Epithelial cell of proximal tubule (primary cell): ENCODE measurements around the gene NGEF. TPM values are rescaled to one million over a fixed set of nuclear protein-coding genes. Genes with fewer than 3 reads are reported as not detected.
"Not testable (repeated sequence)": the region's sequence is repeated elsewhere in the genome, so short reads cannot be mapped to it uniquely, and the experiment has no call there.

Source experiments
- DNase-seq: peaks from one replicate; pipeline ENCODE4 v3.0.0-alpha.2; 2011; ENCODE audit warnings: low read depth
- H3K4me3 ChIP-seq: 2 replicates; pipeline ENCODE4 v1.5.1; 2011; ENCODE audit warnings: low read depth, mild to moderate bottlenecking, low read length
- total RNA-seq: library from RNA; depleted of rRNA; stranded (reverse); fragments of >200 nt; gene quantifications from 2 replicates; pipeline ENCODE4 v1.2.3, GENCODE V29; 2015
- TF ChIP-seq, protein P1 (sequence below): conservative IDR thresholded peaks from 2 replicates; pipeline ENCODE4 v1.5.1; 2012; ENCODE audit warnings: low read depth, mild to moderate bottlenecking, low read length

The NGEF gene
- total RNA-seq, 1 donor from 2014 or later, result 8.6 TPM

DNA sequence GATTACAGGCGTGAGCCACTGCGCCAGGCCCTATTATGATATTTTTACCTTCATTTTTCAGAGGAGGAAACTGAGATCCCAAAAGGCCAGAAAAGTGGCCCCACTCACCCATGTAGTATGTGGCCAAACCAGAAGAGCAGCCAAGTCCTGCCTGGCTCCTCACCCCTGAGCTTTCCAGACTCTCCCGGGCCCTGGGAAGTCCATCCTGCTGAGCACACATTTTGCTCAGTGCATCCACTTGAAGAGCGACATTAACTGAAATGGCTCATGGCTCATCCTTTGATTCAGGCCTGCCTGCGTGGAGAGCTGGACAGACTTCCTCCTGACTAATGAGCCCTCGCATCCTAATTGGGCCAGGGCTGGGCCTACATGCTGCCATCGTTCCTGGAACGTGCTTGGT lies 9.5 kb upstream of the NGEF start:
- no peak overlapping the region for H3K4me3 ChIP-seq
- TF ChIP-seq, protein P1, sequence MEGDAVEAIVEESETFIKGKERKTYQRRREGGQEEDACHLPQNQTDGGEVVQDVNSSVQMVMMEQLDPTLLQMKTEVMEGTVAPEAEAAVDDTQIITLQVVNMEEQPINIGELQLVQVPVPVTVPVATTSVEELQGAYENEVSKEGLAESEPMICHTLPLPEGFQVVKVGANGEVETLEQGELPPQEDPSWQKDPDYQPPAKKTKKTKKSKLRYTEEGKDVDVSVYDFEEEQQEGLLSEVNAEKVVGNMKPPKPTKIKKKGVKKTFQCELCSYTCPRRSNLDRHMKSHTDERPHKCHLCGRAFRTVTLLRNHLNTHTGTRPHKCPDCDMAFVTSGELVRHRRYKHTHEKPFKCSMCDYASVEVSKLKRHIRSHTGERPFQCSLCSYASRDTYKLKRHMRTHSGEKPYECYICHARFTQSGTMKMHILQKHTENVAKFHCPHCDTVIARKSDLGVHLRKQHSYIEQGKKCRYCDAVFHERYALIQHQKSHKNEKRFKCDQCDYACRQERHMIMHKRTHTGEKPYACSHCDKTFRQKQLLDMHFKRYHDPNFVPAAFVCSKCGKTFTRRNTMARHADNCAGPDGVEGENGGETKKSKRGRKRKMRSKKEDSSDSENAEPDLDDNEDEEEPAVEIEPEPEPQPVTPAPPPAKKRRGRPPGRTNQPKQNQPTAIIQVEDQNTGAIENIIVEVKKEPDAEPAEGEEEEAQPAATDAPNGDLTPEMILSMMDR, result no peak
- no peak for DNase-seq

DNA sequence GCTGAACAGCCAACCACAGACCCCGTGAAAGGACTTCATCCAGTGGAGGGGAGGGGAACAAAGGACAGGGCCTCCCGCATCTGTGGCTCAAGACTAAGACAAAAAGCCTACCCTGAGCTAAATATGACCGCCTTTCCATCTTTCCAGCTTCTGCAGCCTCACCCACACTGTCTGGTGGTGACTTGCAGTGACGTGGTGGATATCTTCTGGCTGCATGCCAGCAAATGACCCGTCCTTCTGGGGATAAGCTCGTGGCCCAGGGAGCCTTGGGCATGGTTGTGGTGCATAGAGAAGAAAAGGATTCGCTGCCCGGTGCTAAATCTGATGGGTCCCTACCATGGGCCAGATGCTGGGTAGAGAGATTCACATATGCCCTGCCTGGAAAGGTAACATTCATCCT lies 8.7 kb upstream of the NGEF start:
- no peak for DNase-seq
- no peak overlapping the region for H3K4me3 ChIP-seq
- TF ChIP-seq, protein P1, result no peak

DNA sequence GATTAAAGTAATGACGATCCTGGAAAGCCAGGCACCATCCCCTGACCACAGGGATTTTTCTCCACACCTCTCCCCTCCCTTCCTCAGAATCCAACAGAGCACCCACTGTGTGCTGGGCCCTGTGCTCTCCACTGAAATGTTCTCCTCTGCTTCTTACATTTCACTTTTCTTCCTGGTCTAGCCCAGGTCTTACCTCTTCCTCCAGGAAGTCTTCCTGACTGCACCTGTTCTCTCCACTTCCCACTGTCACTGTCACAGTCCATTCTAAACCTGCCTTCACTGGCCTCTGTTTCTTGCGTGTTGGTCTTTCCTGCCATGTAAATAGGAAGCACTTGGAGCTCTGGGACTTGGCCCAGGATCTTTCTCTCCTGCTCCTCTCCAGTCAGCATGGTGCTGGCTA lies 7.4 kb upstream of the NGEF start:
- TF ChIP-seq, protein P1, result no peak

DNA sequence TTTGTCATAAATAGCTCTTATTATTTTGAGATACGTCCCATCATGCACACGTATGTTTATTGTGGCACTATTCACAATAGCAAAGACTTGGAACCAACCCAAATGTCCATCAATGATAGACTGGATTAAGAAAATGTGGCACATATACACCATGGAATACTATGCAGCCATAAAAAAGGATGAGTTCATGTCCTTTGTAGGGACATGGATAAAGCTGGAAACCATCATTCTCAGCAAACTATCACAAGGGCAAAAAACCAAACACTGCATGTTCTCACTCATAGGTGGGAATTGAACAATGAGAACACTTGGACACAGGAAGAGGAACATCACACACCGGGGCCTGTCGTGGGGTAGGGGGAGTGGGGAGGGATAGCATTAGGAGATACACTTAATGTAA lies 6.6 kb upstream of the NGEF start:
- not testable (repeated sequence) for DNase-seq, H3K4me3 ChIP-seq

More for the DNA sequence above, 7.4 kb upstream of the NGEF start:
- DNase-seq, result no peak
- H3K4me3 ChIP-seq, result no peak overlapping the region

DNA sequence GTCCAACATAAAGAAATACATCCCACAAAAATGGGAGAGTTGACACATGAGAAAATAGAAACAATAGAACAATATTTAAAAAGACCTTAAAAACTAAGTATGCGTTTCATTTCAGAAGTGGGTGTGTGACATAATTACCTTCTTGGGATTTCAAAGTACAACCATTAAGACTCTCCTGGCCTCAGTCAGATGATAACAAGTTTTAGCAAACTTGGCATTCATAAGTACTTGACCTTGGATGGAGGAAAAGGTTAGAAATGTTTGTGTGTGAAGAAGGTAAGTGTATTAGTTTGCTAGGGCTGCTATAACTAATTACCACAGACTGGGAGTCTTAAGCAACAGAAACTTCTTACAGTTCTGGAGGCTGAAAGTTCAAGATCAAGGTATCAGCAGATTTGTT lies 4.9 kb upstream of the NGEF start:
- no peak for DNase-seq
- no peak overlapping the region for H3K4me3 ChIP-seq
- TF ChIP-seq, protein P1, result no peak

DNA sequence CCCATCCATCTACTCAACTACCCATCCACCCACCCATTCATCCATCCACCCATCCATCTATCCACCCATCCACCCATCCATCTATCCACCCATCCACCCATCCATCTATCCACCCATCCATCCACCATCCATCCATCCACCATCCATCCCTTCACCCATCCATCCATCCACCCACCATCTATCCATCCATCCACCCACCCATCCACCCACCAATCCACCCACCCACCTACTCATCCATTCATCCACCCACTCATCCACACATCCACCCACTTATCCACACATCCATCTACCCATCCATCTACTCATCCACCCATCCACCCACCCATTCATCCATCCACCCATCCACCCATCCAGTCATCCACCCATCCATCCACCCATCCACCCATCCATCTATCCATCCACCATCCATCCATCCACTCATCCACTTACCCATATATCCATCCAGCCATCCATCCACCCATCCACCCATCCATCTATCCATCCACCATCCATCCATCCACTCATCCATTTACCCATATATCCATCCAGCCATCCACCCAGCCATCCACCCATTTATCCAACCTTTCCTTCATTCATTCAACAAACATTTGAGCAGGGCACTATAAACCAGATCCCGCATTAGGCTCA lies 2.1 kb upstream of the NGEF start:
- DNase-seq, result no peak
- TF ChIP-seq, protein P1, result no peak

DNA sequence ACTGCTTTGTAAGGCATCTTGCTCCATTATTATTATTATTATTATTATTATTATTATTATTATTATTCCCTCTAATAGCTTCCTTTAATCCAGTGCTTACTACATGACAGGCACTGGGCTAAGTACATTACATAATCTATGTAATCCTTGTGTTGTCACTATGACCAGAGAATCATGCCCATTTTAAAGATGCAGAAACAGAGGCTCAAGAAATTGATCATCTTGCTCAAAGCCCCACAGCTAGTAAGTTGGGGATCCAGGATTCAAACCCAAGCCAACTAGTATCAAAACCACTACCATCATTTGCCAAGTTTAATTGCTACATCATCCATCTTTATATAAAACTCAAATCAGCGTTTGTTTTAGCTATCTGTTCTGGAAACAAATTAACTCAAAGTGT lies 594 bp upstream of the NGEF start:
- TF ChIP-seq, protein P1, result no peak
- no peak for DNase-seq
- H3K4me3 ChIP-seq, result no peak overlapping the region

More for the DNA sequence above, 2.1 kb upstream of the NGEF start:
- H3K4me3 ChIP-seq, result no peak overlapping the region
